GM19438 (cell line): ENCODE data around the gene NMRK1.

Experiments
- ATAC-seq: cut with Tn5 transposase; IDR thresholded peaks from one replicate; pipeline ENCODE4 v1.9.1; 2021; ENCODE audit warnings: low read depth; ENCODE audit not compliant: unreplicated experiment

Gene NMRK1

DNA sequence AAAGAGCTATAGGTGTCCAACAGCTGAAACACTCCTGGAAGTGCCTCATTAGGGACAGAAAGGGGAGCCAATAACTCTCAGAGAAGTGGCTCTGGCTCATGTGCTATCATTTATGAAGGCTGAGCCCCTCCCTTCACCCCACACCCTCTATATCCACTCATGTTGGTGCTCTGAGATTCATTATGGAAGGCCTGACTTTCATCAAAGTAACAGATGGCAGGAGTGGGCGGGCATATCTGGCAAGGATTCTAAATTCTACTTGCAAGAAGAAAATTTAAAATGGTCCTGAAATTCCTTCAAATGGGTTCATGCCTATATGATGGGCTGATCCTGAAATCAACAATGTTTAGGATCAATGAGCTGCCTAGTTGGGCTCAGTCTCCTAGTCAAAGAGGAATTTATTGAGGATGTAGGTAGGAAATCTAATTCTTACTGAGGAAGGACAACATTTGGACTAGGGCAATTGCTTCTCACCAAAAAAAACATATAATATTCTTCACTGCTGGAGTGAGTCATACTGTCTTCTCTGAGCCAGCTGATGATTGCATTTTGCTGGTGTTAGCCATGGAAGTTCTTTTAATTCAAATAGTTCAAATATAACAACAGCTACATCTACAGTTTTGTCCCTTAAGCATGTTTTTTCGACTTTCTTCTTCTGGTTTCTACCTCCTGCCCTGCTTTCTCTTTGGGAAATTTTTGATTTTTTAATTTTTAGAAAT lies 23.5 kb downstream of the NMRK1 start:
- no peak for ATAC-seq

DNA sequence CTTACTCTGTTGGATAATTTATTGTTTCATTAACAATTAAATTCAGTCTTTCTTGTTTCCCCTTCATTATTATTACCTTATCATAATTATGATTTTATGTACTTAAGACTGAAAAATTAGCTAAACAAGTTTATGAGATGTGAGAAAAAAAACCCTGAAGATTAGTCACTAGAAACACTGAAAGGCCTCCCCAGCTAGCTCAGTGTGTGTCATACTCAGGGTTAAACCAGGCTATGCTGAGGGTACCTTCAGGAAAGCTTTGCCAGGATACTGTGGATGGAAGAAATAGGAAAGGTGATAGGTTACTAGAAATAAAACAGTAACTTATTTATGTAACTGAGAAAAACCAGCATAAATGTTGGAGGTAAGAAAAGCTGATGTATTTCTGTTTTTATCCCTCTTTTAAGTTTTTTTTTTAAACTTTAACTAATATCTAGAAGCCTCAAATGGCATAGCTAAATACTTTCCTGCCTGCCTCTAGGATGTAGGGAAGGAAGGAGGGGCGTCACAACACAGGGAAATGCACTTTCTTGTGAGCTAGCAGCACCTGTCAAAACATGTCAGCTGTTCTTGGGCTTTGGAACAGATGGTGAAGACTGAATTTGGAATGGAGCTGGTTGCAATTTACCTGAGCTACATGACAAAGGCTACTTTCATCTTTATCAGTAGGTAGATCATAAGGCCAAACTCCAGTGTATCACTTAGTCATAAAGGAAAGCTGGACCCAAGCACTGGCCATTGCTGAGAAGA lies 24.2 kb downstream of the NMRK1 start:
- ATAC-seq: no peak

DNA sequence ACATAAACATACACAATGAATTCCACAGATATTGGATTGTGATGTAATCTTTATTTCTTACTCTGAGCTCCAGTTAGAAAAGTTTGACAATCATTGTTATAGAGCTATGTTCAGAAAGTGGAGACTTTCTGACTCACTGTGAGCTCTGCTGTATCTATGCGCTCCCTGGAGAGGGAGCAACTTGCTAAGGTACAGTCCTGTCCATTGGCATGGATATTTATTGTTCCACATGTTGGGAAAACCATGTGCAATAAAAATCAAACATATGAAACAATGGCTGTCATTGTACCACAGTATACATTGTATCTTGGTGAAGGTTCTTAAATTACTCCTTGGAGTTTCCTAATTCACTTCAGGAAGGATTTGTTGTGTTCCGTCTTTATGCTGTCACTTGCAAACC lies 26.8 kb downstream of the NMRK1 start:
- no peak for ATAC-seq

DNA sequence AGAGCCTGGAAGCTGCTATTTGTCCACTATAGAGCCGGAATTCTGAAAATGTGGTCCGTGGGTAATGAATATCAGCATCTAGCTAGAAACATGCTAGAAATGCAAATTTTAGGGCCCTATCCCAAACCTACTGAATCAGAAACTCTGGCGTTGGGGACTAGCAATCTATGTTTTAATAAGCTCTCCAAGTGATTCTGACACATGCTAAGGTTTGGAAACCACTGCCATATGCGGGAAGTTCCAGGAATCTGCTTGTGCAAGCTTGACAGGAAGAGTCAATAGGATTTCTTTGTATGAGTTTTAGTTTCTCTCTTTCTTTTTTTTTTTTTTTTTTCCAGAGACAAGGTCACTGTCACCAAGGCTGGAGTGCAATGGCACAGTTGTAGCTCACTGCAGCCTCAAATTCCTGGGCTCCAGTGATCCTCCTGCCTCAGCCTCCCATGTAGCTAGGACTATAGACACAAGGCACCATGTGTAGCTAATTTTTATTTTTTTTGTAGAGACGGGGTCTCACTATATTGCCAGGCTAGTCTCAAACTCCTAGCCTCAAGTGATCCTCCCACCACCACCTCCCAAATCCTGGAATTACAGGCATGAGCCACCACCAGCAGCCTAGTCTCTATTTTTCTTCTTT lies 33.5 kb downstream of the NMRK1 start:
- no peak for ATAC-seq

DNA sequence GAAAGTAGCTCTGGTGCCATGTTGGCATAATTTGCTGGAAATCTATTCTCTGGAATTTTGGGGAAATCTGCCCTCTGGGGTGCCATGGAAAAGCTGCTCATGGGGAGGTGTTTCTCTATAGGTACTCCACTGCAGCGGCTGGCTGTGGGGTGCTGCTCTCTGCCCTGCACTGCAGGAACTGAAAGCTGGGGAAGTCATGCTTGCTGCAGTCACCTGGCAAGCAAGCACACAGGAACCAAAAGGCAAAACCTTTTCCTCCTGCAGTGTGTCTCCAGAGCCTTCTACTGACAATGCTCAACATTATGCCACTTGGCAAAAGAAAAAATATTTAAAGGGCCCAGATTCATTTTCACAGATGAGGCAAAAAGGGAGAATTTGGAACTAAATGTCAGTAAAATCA lies 34.1 kb downstream of the NMRK1 start:
- ATAC-seq: peak; percentile 100

DNA sequence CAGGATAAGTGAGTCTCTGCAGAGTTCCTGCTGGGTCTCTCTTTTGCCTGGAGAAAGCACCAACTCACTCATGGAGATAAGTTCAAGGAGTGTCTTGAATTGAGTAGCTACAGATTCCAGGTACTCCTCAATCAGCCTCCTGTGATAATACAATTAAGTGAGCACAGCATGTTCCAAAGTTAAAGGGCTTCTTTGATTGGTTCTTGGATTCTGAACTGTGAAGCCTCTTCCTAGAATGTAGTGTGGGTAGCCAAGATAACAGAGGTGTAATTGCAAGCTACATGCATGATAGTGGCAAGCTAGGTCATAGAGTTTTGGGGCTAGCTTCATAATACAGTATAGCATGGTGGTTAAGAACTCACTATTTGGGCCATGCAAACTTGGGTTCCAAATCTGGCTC lies 36.7 kb downstream of the NMRK1 start:
- no peak for ATAC-seq

DNA sequence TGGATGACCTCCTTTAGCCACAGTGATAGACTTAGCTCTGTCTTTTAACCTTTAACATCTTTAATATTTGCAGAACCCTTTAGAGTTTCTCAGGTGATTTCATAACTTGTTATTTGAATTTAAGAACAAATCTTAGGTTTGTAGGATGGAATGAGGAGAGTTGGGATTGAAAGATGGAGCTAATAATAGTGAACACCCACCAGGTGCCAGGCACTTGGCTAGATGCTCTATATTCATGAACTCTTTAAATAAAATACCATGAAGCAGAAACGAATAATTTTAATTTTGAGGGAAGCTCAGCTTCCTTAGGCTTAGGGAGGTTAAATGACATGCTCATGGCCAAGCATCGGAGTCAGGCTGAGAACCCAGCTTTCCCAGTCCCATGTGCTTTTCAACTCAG lies 40.4 kb downstream of the NMRK1 start:
- no peak for ATAC-seq

DNA sequence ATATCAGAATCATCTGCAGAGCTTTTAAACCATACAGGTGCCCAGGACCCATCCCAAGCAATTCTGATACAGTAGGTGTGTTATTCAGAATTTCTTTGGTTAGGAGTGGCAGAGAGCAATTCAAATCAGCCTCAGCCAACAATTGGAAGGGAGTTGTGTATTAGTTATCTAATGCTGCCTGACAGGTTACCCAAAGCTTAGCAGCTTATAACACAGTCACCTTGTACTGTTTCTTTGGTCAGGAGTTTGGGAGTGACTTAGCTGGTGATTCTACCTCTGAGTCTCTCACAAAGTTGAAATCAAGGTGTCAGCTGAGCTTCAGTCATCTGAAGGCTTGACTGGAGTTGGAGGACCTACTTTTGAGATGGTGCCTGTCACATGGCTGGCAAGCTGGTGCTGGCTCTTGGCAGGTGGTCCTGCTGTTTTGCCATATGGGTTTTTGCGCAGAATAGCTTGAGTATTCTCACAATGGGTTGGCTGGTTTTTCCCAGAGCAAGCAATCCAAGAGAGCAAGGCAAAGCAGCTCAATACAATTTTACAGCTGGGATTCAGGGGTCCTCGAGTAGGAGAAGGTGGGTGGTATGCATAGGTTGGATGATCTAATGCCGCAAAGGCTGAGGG lies 41.1 kb downstream of the NMRK1 start:
- no peak for ATAC-seq

DNA sequence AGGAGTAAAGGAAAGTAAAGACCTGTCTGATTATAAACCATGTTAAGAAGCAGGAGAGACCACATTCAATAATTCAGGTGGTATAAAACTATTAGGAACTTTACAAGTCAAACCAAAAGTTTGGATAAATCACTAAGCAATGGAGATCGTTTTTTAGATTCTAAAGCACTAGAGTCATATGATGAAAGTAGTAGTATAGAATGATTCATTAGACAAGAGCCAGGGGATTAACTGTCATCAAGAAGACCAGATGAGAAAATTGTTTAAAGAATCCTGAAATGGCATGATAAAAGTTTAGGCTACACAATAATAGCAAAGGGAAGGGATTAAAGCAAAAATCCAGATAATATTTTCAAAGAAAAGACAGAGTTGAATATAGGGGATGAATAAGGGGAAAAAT lies 46.9 kb downstream of the NMRK1 start:
- ATAC-seq: no peak

DNA sequence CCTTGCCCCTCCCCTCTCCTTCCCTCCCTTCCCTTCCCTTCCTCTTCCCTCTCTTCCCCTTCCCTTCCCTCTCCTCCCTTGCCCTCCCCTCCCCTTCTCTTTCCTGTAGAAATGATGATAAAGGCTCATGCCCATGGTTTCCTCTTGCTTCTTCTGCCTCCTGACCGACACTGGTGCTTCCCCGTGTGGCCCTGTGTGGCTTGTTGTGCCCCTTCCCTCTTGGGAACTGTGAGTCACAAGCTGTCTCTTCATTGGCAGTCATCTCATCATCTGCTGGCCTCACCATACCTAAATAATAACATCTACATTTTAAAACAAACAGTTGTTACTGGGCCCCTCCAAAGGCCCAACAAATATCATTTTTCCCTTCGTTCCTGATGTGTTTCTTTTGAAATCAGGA lies 48.2 kb downstream of the NMRK1 start:
- no peak for ATAC-seq

DNA sequence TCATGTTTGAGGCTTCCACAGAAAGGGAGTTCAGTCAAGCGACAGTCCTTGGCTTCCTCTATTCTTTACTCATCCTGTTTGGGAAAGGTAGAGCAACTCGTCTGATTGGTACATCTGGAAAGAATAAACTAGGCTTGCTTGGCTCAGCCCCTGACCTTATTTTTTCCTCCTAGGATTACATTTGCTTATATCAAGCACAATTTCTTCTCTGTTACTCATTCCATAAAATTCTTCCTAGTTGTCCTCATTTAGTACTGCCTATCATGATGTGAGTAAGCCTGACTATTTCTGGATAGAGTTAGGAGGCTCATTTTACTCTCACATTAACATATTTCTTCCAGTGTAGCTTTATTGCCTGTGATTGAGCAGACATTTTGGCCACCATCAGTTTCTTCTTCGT lies 48.9 kb downstream of the NMRK1 start:
- ATAC-seq: no peak

DNA sequence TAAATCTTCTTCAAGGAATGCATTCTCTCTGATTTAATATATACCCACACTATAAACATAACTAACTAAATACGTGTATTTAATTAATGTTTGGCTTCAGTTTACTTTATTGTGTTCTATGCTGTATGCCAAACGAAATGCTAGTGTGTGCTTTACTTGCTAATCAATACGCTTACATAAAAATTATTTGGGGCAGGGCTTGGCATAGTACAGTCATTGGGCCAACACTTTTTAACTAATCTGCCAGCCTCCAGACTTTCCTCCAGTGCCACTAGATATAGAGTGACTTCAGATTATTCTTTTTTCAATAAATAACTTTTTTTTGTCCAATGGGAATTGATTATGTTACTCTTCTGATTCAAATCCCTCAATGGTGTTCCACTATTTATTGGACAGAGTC lies 51.2 kb downstream of the NMRK1 start:
- ATAC-seq: no peak

DNA sequence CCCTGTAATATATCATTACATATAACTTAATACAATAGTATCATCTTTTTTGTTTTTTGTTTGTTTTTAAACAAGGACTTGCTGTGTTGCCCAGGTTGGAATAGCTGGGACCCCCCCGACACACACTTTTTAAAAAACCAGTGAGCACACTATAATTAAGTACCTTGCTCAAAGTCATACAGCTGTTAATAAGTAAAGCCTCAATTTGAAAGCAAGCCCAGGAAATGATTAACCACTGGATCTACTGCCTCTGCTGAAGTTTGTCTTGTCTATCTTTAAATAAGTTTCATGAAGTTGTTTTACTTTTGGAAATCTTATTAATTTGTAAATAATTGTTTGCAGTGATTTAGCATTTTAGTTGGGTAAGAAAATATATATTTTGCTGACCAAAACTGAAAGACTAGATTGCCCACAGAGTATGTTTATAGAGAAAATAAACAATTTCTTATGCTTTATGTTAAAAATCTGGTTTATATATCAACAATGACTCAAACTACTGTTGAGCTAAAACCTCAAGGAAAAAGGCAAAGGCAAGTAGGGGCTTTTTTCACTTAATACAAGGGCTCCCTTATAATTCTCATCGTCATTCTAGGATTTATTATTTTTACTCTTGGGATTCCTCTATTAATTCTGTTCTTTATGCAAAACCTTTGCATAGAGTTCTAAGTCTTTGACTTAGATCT lies 54.0 kb downstream of the NMRK1 start:
- ATAC-seq: peak; percentile 87

DNA sequence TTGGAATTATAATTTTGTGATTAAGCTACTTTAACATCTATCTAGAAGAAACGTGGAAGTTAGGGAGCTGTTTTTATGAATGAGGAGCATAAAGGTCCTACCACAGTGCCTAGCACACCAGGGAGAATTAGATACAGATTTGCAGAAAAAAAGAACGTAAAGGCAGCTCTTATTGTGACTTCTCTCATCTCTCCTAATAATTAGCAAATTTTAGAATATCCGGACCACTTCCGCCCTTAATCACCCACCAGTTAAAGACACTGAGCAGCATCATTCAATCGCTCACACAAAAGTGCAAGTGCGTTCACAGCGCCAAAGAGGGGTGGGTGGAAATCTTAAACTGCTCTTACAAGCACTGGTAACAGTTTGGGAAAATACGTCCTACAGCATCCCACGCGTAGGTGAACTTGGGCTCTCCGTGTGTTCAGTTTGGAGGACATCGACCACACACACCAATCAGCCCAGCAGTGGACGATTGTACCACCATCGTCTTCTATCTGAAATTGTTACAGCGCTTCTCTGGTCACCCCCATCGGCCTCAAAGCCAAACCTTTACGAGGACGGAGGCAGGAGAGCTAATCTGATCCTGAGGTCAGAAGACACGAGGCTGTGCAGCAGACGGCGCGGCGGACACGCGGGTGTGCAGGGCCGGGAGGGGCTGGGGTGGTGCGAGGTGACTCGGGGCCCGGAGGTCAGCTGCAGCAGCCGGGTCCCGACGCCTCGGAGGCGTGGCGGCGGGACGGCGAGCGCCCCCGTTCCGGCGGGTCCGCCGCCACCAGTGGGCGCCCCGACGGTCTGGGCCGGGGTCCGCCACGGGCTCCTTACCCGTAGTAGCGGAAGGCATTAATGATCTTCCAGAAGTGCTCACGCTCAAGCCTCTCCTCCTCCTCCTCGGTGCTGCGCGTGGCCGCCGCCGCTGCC lies 60.5 kb downstream of the NMRK1 start:
- peak; percentile 41 for ATAC-seq

DNA sequence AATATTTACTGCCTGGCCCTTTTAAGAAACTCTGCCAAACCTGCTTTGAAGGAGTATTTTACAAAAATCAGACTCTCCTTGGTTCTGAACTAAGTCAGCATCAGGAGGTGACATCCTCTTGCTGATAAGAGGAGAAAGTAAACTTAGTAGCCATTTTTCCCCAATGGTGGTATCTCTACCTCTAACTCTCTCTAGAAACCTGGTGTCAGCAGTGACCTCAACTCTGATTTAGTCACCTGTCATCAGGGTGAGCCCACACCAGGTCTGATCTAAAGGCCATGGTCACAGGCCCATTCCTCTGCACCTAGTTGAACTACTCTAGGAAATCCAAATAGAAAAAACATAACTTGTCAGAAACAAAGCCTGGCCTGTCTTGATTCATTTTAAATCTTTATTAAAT lies 64.1 kb downstream of the NMRK1 start:
- ATAC-seq: no peak

DNA sequence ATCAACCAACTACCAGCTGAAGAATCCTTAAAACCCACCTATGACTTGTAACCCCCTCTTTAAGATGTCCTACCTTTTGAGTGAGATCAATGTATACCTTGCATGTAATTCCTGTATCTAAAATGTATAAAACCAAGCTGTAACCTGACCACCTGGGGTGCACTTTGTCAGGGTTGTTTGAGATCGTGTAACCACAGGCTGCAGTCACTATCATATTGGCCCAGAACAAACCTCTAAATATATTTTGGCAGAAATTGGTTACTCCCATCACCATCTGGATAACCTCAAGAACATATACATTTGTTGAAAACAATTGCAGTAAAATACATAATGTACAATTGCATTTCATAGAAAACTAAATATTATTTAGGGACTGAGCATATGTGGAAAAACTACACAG lies 68.3 kb downstream of the NMRK1 start:
- no peak for ATAC-seq

DNA sequence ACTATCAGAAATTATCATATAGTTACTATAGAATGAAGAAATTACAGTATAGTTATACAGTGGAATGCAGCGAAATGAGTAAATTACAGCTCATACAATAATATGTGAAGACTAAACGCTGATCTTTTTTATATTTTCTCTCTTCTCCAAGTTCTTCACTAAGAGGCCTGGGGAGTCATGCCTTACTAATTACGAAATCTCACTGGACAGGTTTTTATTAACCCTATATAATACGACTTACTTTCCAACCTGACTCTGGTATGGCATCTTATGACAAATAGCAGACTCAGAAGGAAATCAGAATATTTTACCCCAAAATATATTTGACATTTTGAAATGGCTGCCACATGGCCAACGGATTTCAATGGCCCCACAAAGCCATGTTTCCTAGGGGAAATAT lies 68.9 kb downstream of the NMRK1 start:
- no peak for ATAC-seq

DNA sequence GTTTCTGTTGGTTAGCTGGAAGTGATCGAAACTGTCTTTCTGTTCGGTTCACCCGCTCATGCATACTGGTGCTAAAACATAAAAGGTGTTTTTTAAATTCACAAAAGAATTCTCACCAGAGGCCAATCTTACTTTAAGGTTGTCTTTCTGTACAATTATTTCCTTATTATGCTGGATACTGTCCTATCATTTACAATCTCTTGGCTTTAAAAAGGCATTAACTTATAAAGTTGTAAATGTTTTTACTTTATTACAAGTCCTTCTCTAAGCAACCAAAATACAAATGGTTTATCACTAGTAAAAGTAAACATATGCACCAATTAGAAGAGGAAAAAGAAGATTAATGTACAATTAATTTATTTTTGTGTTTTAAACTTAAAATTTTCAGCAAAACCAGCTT lies 70.6 kb downstream of the NMRK1 start:
- no peak for ATAC-seq

DNA sequence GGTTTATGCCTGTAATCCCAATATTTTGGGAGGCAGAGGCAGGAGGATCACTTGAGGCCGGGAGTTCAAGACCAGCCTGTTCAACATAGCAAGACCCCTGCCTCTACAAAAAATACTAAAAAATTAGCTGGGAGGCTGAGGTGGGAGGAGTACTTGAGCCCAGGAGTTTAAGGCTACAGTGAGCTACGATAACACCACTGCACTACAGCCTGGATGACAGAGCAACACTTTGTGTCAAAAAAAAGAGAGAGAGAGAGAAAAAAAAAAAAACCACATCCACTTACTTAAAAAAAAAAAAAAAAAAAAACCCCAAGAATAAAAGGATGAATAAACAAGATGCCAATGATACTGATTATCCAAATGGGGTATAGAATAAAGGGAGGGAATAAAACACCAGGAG lies 74.2 kb downstream of the NMRK1 start:
- ATAC-seq: no peak
